IMR-90 (cell line): ENCODE measurements around the gene ZNRF3. TPM values are rescaled to one million over a fixed set of nuclear protein-coding genes. Genes with fewer than 3 reads are reported as not detected.

Experiments used
- ATAC-seq: fragments of 200-7000 bp; cut with Tn5 transposase; 2 replicates; pipeline ENCODE4 v1.9.1; 2020; ENCODE audit warnings: low read depth, mild to moderate bottlenecking, moderate library complexity
- BruUV-seq: library from RNA; stranded (reverse); fragments of 400-500 nt; replicated peaks from 2 replicates; lab custom pipeline; 2021; lab: Mats Ljungman, UMichigan
- CTCF ChIA-PET: fragments of 300-600 bp; formaldehyde crosslinking; extraction: SDS; loops from one replicate; lab custom pipeline; 2021; ENCODE audit warnings: antibody characterized with exemption; lab: Yijun Ruan, JAX
- POLR2A ChIA-PET: fragments of 300-600 bp; sonication (Branson Sonifier 250); formaldehyde crosslinking; loops from one replicate; lab custom pipeline; 2022; ENCODE audit warnings: antibody characterized with exemption; ENCODE audit not compliant: unreplicated experiment; lab: Charles Lee
- DNase-seq: peaks from one replicate; pipeline ENCODE4 v3.0.0; 2013
- H2AFZ ChIP-seq: replicated peaks from 2 replicates; pipeline ENCODE3; 2013; ENCODE audit warnings: low read length, mild to moderate bottlenecking; ENCODE audit not compliant: poor library complexity
- H2AK5ac ChIP-seq: 2 replicates; pipeline ENCODE4 v1.6.1; 2013; ENCODE audit warnings: low read depth, low read length, inconsistent platforms
- H2AK9ac ChIP-seq: replicated peaks from 2 replicates; pipeline ENCODE3; 2013; ENCODE audit warnings: mild to moderate bottlenecking, low read depth, low read length, moderate library complexity; ENCODE audit not compliant: poor library complexity
- H2BK120ac ChIP-seq: 2 replicates; pipeline ENCODE4 v1.6.1; 2013; ENCODE audit warnings: low read depth, low read length, inconsistent platforms
- H2BK15ac ChIP-seq: 3 replicates; pipeline ENCODE4 v1.6.1; 2013; ENCODE audit warnings: low read depth, low read length, inconsistent platforms
- H2BK20ac ChIP-seq: 2 replicates; pipeline ENCODE4 v1.6.1; 2013; ENCODE audit warnings: low read depth, mild to moderate bottlenecking, inconsistent platforms, low read length, moderate library complexity
- H2BK5ac ChIP-seq: 2 replicates; pipeline ENCODE4 v1.6.1; 2013; ENCODE audit warnings: mild to moderate bottlenecking, low read depth, low read length, inconsistent platforms; ENCODE audit not compliant: poor library complexity, severe bottlenecking
- H3K14ac ChIP-seq: replicated peaks from 2 replicates; pipeline ENCODE4 v1.6.1; 2013; ENCODE audit warnings: low read depth, low read length, inconsistent platforms
- H3K18ac ChIP-seq: 2 replicates; pipeline ENCODE4 v1.6.1; 2013; ENCODE audit warnings: low read depth, low read length, control low read depth
- H3K23ac ChIP-seq: 2 replicates; pipeline ENCODE4 v1.6.1; 2013; ENCODE audit warnings: low read depth, low read length, inconsistent platforms
- H3K27ac ChIP-seq: 2 replicates; pipeline ENCODE4 v1.5.1; 2013; ENCODE audit warnings: mild to moderate bottlenecking, control low read depth, low read length; ENCODE audit not compliant: insufficient read depth
- H3K27me3 ChIP-seq: 2 replicates; pipeline ENCODE4 v1.6.1; 2013; ENCODE audit warnings: low read length; ENCODE audit not compliant: control insufficient read depth, insufficient read depth
- H3K36me3 ChIP-seq: 2 replicates; pipeline ENCODE4 v1.6.1; 2013; ENCODE audit warnings: low read length, mixed read lengths; ENCODE audit not compliant: control insufficient read depth, insufficient read depth
- H3K4ac ChIP-seq: 2 replicates; pipeline ENCODE4 v1.6.1; 2013; ENCODE audit warnings: low read depth, low read length, inconsistent platforms
- H3K4me1 ChIP-seq: 2 replicates; pipeline ENCODE4 v1.6.1; 2013; ENCODE audit warnings: low read length, mixed read lengths; ENCODE audit not compliant: control insufficient read depth, insufficient read depth
- H3K4me2 ChIP-seq: 2 replicates; pipeline ENCODE4 v1.6.1; 2013; ENCODE audit warnings: low read depth, mild to moderate bottlenecking, control low read depth, low read length, moderate library complexity
- H3K4me3 ChIP-seq: 2 replicates; pipeline ENCODE4 v1.5.1; 2013; ENCODE audit warnings: low read depth, mild to moderate bottlenecking, control low read depth, low read length, moderate library complexity; ENCODE audit not compliant: insufficient read depth
- H3K56ac ChIP-seq: 2 replicates; pipeline ENCODE4 v1.6.1; 2013; ENCODE audit warnings: low read length, inconsistent platforms; ENCODE audit not compliant: insufficient read depth; ENCODE audit errors: extremely low read depth
- H3K79me1 ChIP-seq, 2 experiments: 2 replicates each; pipeline ENCODE4 v1.6.1; 2013; ENCODE audit warnings: low read length in 2 of 2, inconsistent platforms in 1 of 2, low read depth in 1 of 2
- H3K9ac ChIP-seq: 2 replicates; pipeline ENCODE4 v1.6.1; 2013; ENCODE audit warnings: low read depth, low read length, control low read depth
- H3K9me1 ChIP-seq: 2 replicates; pipeline ENCODE4 v1.6.1; 2013; ENCODE audit warnings: low read length, inconsistent platforms; ENCODE audit not compliant: insufficient read depth
- H3K9me3 ChIP-seq: 2 replicates; pipeline ENCODE4 v1.6.1; 2013; ENCODE audit warnings: low read length; ENCODE audit not compliant: control insufficient read depth, insufficient read depth
- H4K20me1 ChIP-seq: 2 replicates; pipeline ENCODE4 v1.6.1; 2013; ENCODE audit warnings: low read length, inconsistent platforms; ENCODE audit not compliant: insufficient read depth
- H4K5ac ChIP-seq: 2 replicates; pipeline ENCODE4 v1.6.1; 2013; ENCODE audit warnings: mild to moderate bottlenecking, low read depth, low read length, control low read depth
- H4K8ac ChIP-seq, 2 experiments: 2 replicates each; pipeline ENCODE4 v1.6.1; 2013; ENCODE audit warnings: low read depth in 2 of 2, low read length in 2 of 2, control low read depth in 1 of 2, inconsistent platforms in 1 of 2
- H4K91ac ChIP-seq: 2 replicates; pipeline ENCODE4 v1.6.1; 2013; ENCODE audit warnings: low read depth, low read length, inconsistent platforms; ENCODE audit not compliant: insufficient read depth
- BHLHE40 ChIP-seq: fragments of 150-350 bp; IDR thresholded peaks from 2 replicates; pipeline ENCODE4 v1.6.1; 2016; ENCODE audit warnings: mild to moderate bottlenecking, low read depth, low read length
- CEBPB ChIP-seq: IDR thresholded peaks from 2 replicates; pipeline ENCODE4 v1.6.1; 2012; ENCODE audit warnings: low read depth, low read length, improper control_type of control experiment
- CHD1 ChIP-seq: IDR thresholded peaks from 2 replicates; pipeline ENCODE4 v1.6.1; 2012; ENCODE audit warnings: low read depth, low read length, improper control_type of control experiment
- FOS ChIP-seq: fragments of 150-350 bp; IDR thresholded peaks from 2 replicates; pipeline ENCODE4 v1.6.1; 2016; ENCODE audit warnings: low read depth, low read length
- MAFK ChIP-seq: IDR thresholded peaks from 2 replicates; pipeline ENCODE4 v1.6.1; 2012; ENCODE audit warnings: low read depth, low read length, improper control_type of control experiment
- MAZ ChIP-seq: IDR thresholded peaks from 2 replicates; pipeline ENCODE4 v1.6.1; 2012; ENCODE audit warnings: low read depth, mild to moderate bottlenecking, low read length, improper control_type of control experiment, moderate library complexity, borderline replicate concordance
- MXI1 ChIP-seq: IDR thresholded peaks from 2 replicates; pipeline ENCODE4 v1.6.1; 2012; ENCODE audit warnings: low read depth, mild to moderate bottlenecking, low read length, moderate library complexity, borderline replicate concordance
- NFE2L2 ChIP-seq: fragments of 150-350 bp; IDR thresholded peaks from 2 replicates; pipeline ENCODE4 v1.6.1; 2016; ENCODE audit warnings: low read depth, mild to moderate bottlenecking, low read length
- POLR2A ChIP-seq: IDR thresholded peaks from 2 replicates; pipeline ENCODE4 v1.6.1; 2012; ENCODE audit warnings: mild to moderate bottlenecking, low read depth, low read length
- RAD21 ChIP-seq: IDR thresholded peaks from 2 replicates; pipeline ENCODE4 v1.6.1; 2012; ENCODE audit warnings: low read length, improper control_type of control experiment
- RCOR1 ChIP-seq: IDR thresholded peaks from 2 replicates; pipeline ENCODE4 v1.6.1; 2012; ENCODE audit warnings: mild to moderate bottlenecking, low read length, improper control_type of control experiment; ENCODE audit not compliant: insufficient replicate concordance
- RFX5 ChIP-seq: IDR thresholded peaks from 2 replicates; pipeline ENCODE4 v1.8.0; 2012; ENCODE audit warnings: low read depth, mild to moderate bottlenecking, low read length, moderate library complexity
- SMC3 ChIP-seq: fragments of 150-350 bp; IDR thresholded peaks from 2 replicates; pipeline ENCODE4 v1.6.1; 2016; ENCODE audit warnings: low read depth, mild to moderate bottlenecking, antibody characterized with exemption, low read length, moderate library complexity
- USF2 ChIP-seq: fragments of 150-350 bp; IDR thresholded peaks from 2 replicates; pipeline ENCODE4 v1.6.1; 2017; ENCODE audit warnings: mild to moderate bottlenecking, antibody characterized with exemption, low read length, low read depth
- WGBS, 2 experiments: methylation state at CpG; one replicate each; pipeline versions ENCODE4 v1.1.5 to v1.1.7; 2013; ENCODE audit warnings: missing lambda C conversion rate in 2 of 2; ENCODE audit not compliant: insufficient read length in 1 of 2; ENCODE audit errors: extremely low coverage in 2 of 2; 5-methylcytosine and 5-hydroxymethylcytosine counted together
- dilution Hi-C: fragments of 300-500 bp; cut with HindIII; formaldehyde crosslinking; loops from one replicate; pipeline ENCODE4 v1.14.3; 2018; ENCODE audit warnings: low sequenced_read_pairs; ENCODE audit not compliant: unreplicated experiment
- in situ Hi-C: fragments of 300-500 bp; cut with MboI; formaldehyde crosslinking; loops from 3 replicates; pipeline ENCODE4 v1.14.3; 2019; ENCODE audit warnings: low sequenced_read_pairs, inconsistent platforms, mixed read lengths
- intact Hi-C: fragments of 100-400 bp; cut with micrococcal nuclease; formaldehyde crosslinking; loops from 2 replicates; pipeline ENCODE4 v1.10.0; 2022
- polyA plus RNA-seq, 3 experiments: library from polyadenylated mRNA; depleted of rRNA; stranded (reverse); fragments of >200 nt; gene quantifications; 2 replicates each; pipeline ENCODE4 v1.2.3, GENCODE V29; 2012; ENCODE audit warnings: low replicate concordance in 1 of 3
- total RNA-seq: library from RNA; depleted of rRNA; stranded (reverse); fragments of >200 nt; gene quantifications from 2 replicates; pipeline ENCODE4 v1.2.3, GENCODE V29; 2012
- TF ChIP-seq, protein P1 (sequence below): conservative IDR thresholded peaks from 2 replicates; pipeline ENCODE4 v1.5.1; 2012; ENCODE audit warnings: mild to moderate bottlenecking, low read depth, low read length, improper control_type of control experiment
- TF ChIP-seq, protein P2 (sequence below): fragments of 150-350 bp; IDR thresholded peaks from 2 replicates; pipeline ENCODE4 v1.6.1; 2016; ENCODE audit warnings: low read depth, mild to moderate bottlenecking, low read length, moderate library complexity, borderline replicate concordance

ZNRF3 gene
- total and polyA plus RNA-seq, 2 of the 4 experiments (the other 2 are of a cell fraction), result 1.4 to 2.4 TPM

- ChIA-PET POLR2A (no interaction called here), CTCF (no interaction called here)
- no peaks in the 10 kb centered on the region for H4K20me1 ChIP-seq
- H3K56ac ChIP-seq, result no peak overlapping the region
- no peak overlapping the region for H4K5ac ChIP-seq
- no peak overlapping the region for H3K27ac ChIP-seq
- dilution Hi-C loops, result no loop called here
- H3K9me1 ChIP-seq, result peaks cover 6% of the 10 kb centered on the region; the same call in 1 of the 2 replicates
- H2BK5ac ChIP-seq, result no peak overlapping the region
- H3K18ac ChIP-seq, result no peak overlapping the region
- H3K4me3 ChIP-seq, result no peak overlapping the region
- H3K4me2 ChIP-seq, result no peak overlapping the region
- no peak overlapping the region for H3K23ac ChIP-seq
- H2BK120ac ChIP-seq, result no peak overlapping the region
- no peak overlapping the region for H2BK15ac ChIP-seq
- H3K27me3 ChIP-seq, result no peaks in the 10 kb centered on the region
- no peak overlapping the region for H4K91ac ChIP-seq
- no peak overlapping the region for H3K4ac ChIP-seq
- H4K8ac ChIP-seq, result no peak overlapping the region
- no peak overlapping the region for H2BK20ac ChIP-seq
- WGBS, 2 experiments, result no CpG with 5 or more reads among the region's 2 CpGs
- no peaks in the 10 kb centered on the region for H3K79me1 ChIP-seq
- H2AK9ac ChIP-seq, result no peak overlapping the region
- no peak overlapping the region for H3K14ac ChIP-seq
- ATAC-seq, result no peak
- TF ChIP-seq FOS, result no peak
- TF ChIP-seq MAFK, result no peak
- TF ChIP-seq CEBPB, result no peak
- no peak for TF ChIP-seq NFE2L2
- no peak for TF ChIP-seq POLR2A
- TF ChIP-seq RCOR1, result no peak
- TF ChIP-seq, protein P1, sequence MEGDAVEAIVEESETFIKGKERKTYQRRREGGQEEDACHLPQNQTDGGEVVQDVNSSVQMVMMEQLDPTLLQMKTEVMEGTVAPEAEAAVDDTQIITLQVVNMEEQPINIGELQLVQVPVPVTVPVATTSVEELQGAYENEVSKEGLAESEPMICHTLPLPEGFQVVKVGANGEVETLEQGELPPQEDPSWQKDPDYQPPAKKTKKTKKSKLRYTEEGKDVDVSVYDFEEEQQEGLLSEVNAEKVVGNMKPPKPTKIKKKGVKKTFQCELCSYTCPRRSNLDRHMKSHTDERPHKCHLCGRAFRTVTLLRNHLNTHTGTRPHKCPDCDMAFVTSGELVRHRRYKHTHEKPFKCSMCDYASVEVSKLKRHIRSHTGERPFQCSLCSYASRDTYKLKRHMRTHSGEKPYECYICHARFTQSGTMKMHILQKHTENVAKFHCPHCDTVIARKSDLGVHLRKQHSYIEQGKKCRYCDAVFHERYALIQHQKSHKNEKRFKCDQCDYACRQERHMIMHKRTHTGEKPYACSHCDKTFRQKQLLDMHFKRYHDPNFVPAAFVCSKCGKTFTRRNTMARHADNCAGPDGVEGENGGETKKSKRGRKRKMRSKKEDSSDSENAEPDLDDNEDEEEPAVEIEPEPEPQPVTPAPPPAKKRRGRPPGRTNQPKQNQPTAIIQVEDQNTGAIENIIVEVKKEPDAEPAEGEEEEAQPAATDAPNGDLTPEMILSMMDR, result no peak
- no peak for TF ChIP-seq MXI1
- TF ChIP-seq RAD21, result no peak
- no peak for TF ChIP-seq BHLHE40
- no peak for TF ChIP-seq CHD1
- no peak for TF ChIP-seq RFX5
- TF ChIP-seq SMC3, result no peak
- no peak for TF ChIP-seq MAZ
- TF ChIP-seq, protein P2, sequence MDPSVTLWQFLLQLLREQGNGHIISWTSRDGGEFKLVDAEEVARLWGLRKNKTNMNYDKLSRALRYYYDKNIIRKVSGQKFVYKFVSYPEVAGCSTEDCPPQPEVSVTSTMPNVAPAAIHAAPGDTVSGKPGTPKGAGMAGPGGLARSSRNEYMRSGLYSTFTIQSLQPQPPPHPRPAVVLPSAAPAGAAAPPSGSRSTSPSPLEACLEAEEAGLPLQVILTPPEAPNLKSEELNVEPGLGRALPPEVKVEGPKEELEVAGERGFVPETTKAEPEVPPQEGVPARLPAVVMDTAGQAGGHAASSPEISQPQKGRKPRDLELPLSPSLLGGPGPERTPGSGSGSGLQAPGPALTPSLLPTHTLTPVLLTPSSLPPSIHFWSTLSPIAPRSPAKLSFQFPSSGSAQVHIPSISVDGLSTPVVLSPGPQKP, result no peak
- TF ChIP-seq USF2, result no peak
- peaks cover 18% of the 10 kb centered on the region for H3K4me1 ChIP-seq
- no peak for DNase-seq
- H2AFZ ChIP-seq, result no peak overlapping the region
- H3K9ac ChIP-seq, result no peak overlapping the region
- no TSS peak for BruUV-seq
- in situ Hi-C loops, result no loop called here
- peak overlapping the region; percentile 39; the same call in 1 of the 2 replicates for H2AK5ac ChIP-seq
- peaks cover 5% of the 10 kb centered on the region; the same call in 1 of the 2 replicates for H3K36me3 ChIP-seq
- H3K9me3 ChIP-seq, result no peaks in the 10 kb centered on the region
- intact Hi-C loops, result no loop called here
These were observed 212.1 kb downstream of the ZNRF3 start for GRCh38 chr22:29095459-29095858.
